Nephron progenitor cell (in vitro differentiated cells): Measurements from ENCODE around the gene KCNIP1.
A peak's percentile ranks its signal among the peaks of the same experiment; 100 is the strongest.
"Not testable (repeated sequence)": the region's sequence is repeated elsewhere in the genome, so short reads cannot be mapped to it uniquely, and the experiment has no call there.

ENCODE experiments used
- DNase-seq: peaks from one replicate; pipeline ENCODE4 v3.0.0; 2021
- H3K27ac Mint-ChIP-seq: 2 replicates; pipeline ENCODE4 v1.8.0; 2021; ENCODE audit warnings: mild to moderate bottlenecking, moderate library complexity, mixed read lengths
- H3K27me3 Mint-ChIP-seq: 2 replicates; pipeline ENCODE4 v1.8.0; 2021; ENCODE audit warnings: mild to moderate bottlenecking, low read depth, mixed read lengths; ENCODE audit not compliant: poor library complexity
- H3K36me3 Mint-ChIP-seq: 2 replicates; pipeline ENCODE4 v1.8.0; 2021; ENCODE audit warnings: low read depth, mixed read lengths
- H3K4me1 Mint-ChIP-seq: 2 replicates; pipeline ENCODE4 v1.8.0; 2021; ENCODE audit warnings: mixed read lengths
- H3K4me3 Mint-ChIP-seq: 2 replicates; pipeline ENCODE4 v1.8.0; 2021; ENCODE audit warnings: mild to moderate bottlenecking, moderate library complexity, mixed read lengths
- H3K9me3 Mint-ChIP-seq: 2 replicates; pipeline ENCODE4 v1.8.0; 2021; ENCODE audit warnings: mild to moderate bottlenecking, moderate library complexity, mixed read lengths
- CTCF ChIP-seq: fragments of 200-600 bp; sonication (generic); IDR thresholded peaks from 2 replicates; pipeline ENCODE4 v1.5.0; 2021; ENCODE audit warnings: antibody characterized with exemption

Gene KCNIP1

DNA sequence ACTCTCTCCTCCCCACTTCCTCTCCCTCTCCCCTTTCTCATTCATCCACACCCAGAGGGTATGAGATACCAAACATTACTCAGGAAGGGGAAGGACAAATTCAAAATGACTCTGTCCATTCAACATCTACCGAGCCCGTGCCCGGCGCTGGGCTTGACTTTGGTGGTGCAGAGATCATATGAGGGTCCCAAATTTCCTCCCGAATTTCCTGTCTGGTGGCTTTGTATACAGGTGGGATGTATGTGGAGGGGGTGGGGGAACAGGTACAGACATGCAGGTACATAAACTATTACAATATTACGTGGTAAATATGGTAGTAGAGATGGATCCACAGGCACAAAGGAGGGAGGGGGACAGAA, 257.9 kb downstream of the KCNIP1 start:
- H3K27ac Mint-ChIP-seq = no peak overlapping the region
- DNase-seq = no peak
- no peaks in the 10 kb centered on the region for H3K36me3 Mint-ChIP-seq
- H3K9me3 Mint-ChIP-seq = no peaks in the 10 kb centered on the region
- TF ChIP-seq CTCF = no peak
- H3K4me1 Mint-ChIP-seq = peaks cover 31% of the 10 kb centered on the region
- no peak overlapping the region for H3K4me3 Mint-ChIP-seq
- peaks cover 8% of the 10 kb centered on the region for H3K27me3 Mint-ChIP-seq

GRCh38 chr5:170762298-170762697, 258.5 kb downstream of the KCNIP1 start:
- not testable (repeated sequence) for H3K36me3 Mint-ChIP-seq, DNase-seq, H3K4me3 Mint-ChIP-seq, H3K9me3 Mint-ChIP-seq, H3K27me3 Mint-ChIP-seq, H3K27ac Mint-ChIP-seq
- peaks cover 31% of the 10 kb centered on the region for H3K4me1 Mint-ChIP-seq

DNA sequence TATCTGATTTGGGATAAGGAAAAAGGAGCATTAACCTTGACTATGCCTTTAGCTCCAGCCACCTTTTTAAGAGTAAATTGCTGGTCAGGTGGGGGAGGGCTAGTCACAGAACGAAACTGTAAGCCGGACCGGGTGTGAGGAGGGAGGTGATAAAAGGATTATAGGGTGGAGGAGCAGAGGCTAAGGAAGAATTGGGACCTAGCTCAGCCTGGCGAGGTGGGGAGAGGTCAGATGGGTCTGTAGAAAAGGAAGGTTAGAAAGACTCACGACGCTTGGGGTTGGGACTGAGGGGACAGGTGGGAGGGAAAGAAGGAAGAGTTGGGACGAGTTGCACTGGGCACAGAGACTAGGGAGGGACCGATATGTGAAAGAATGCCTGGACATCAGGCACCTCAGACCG, 262.0 kb downstream of the KCNIP1 start:
- H3K9me3 Mint-ChIP-seq, H3K4me3 Mint-ChIP-seq, DNase-seq, H3K27ac Mint-ChIP-seq, H3K27me3 Mint-ChIP-seq, H3K36me3 Mint-ChIP-seq: not testable (repeated sequence)
- H3K4me1 Mint-ChIP-seq = peaks cover 27% of the 10 kb centered on the region

DNA sequence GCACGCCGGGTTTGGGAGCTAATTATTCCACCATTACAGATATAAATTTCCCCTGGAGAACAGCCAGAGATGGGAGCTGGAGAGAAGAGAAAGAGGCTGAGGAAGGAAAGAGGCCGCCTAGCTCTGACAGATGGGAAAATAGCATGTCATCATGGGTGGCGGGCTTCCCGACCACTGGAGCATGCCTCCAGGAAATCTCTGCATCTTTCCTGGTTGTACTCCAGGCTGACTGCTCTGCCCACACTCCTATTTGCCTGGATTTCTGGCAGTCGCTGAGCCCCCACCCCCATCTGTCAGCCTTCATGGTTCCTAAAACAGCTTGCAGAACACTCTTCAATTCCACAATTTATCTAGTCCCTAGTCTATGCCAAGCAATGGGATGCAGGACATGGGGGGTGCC, 265.4 kb downstream of the KCNIP1 start:
- H3K36me3 Mint-ChIP-seq = no peaks in the 10 kb centered on the region
- peaks cover 14% of the 10 kb centered on the region for H3K4me1 Mint-ChIP-seq
- H3K9me3 Mint-ChIP-seq = no peaks in the 10 kb centered on the region
- no peak for TF ChIP-seq CTCF
- DNase-seq = peak; percentile 30
- H3K27ac Mint-ChIP-seq = no peak overlapping the region
- H3K4me3 Mint-ChIP-seq = no peak overlapping the region
- peaks cover 10% of the 10 kb centered on the region for H3K27me3 Mint-ChIP-seq

DNA sequence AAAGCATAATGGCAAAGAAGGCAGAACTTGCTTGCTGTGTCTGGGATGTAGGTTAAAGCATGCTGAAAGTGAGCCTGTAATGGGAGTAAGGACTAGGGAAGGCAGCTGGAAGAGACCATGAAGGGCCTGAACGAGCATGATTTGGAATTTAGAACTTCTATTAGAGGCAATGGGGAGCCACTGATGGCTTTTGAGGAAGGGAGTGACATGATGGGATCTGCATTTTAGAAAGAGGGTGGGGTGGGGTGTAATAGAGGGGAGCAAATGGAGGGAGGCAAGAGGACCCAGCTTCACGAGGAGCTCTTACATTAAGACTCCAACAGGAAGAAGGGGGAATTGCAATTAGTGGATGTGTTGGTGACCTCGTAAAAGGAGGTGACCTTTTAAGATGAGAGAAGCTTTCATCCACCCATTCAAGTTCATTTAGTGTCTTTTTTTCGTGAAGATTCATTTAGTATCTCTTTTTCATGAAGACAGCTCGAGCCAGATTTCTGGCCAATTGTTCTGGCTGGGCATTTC, 266.1 kb downstream of the KCNIP1 start:
- peaks cover 14% of the 10 kb centered on the region for H3K4me1 Mint-ChIP-seq
- H3K27me3 Mint-ChIP-seq = peaks cover 10% of the 10 kb centered on the region
- no peak overlapping the region for H3K27ac Mint-ChIP-seq
- TF ChIP-seq CTCF = no peak
- no peaks in the 10 kb centered on the region for H3K9me3 Mint-ChIP-seq
- no peak overlapping the region for H3K4me3 Mint-ChIP-seq
- no peak for DNase-seq
- H3K36me3 Mint-ChIP-seq = no peaks in the 10 kb centered on the region

DNA sequence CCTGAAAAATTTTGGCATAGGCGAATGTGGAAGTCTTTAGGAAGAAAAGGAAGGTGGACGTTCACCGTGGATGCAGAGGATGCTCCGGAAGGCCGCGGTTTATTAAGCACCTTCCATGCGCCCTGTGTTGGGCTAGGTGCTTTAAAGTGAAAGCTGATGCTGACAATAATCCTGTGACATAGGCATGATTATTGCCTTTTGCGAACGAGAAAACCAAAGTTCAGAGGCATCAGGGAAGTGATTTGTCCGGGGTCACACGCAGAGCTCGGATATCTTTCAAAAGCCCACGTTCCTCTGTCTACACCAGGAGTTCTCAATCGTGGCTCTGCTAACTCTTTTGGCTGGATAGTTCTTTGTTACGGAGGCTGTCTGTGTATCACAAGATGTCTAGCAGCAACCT, 267.7 kb downstream of the KCNIP1 start:
- Mint-ChIP-seq H3K4me1 (peaks cover 14% of the 10 kb centered on the region), H3K27me3 (peaks cover 10% of the 10 kb centered on the region), H3K9me3 (no peaks in the 10 kb centered on the region), H3K4me3 (no peak overlapping the region), H3K27ac (no peak overlapping the region), H3K36me3 (no peaks in the 10 kb centered on the region)
- DNase-seq = no peak
- no peak for TF ChIP-seq CTCF

DNA sequence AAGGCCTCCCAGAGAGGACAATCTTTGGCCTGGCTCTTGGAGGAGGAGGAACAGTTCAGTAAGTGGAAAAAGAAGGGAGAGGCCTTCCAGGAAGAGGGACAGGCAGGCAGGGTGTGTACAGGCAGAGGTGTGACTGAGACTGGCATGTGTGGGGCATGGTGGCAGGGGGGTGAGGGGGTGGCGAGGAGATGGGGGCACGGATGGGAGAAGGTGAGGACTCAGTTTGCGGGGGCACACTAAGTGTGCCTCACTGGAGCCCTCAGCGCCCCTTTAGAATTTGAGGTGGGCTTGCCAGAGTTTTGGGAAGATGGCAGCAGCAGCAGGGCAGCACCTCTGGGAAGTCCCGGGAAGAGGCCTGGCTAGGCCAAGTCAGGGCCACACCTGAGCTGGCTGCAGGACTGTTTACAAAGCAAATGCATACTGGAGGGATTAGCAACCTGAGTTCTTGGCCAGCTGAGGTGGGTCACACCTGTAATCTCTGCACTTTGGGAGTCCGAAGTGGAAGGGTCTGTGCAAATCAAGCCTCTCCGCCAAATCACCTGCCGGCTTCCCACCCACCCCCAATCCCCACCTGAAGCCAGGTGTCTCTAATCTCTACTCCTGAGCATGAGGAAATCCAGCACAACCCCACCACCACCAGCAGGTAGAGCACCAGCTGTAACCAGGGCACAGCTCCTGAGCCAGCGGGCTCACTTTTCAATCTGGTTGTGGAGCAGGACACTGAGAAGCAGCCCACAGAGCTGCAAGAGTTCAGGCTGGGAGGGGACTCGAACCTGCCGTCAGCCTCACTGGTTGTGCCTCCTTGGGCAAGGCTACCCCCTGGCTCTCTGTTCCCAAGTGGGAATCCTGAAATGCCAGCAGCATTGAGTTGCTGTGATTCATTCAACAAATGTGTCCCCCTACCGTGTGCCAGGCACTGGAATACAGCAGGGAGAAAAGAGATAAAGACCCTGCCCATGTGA, 269.5 kb downstream of the KCNIP1 start:
- TF ChIP-seq CTCF = no peak
- DNase-seq = no peak
- H3K36me3 Mint-ChIP-seq = no peaks in the 10 kb centered on the region
- H3K4me3 Mint-ChIP-seq = no peak overlapping the region
- peaks cover 10% of the 10 kb centered on the region for H3K27me3 Mint-ChIP-seq
- no peak overlapping the region for H3K27ac Mint-ChIP-seq
- no peaks in the 10 kb centered on the region for H3K9me3 Mint-ChIP-seq
- peaks cover 20% of the 10 kb centered on the region for H3K4me1 Mint-ChIP-seq
